DMS79 (cell line): Measurements from ENCODE around the gene SLC9A3.
A peak's percentile ranks its signal among the peaks of the same experiment; 100 is the strongest.

Experiments used
- DNase-seq: peaks from one replicate; lab custom pipeline; 2025; lab: John Stamatoyannopoulos, UW

The SLC9A3 gene

GRCh38 chr5:458547-459353 lies 65.5 kb downstream of the SLC9A3 start:
- no peak for DNase-seq

GRCh38 chr5:457195-457961 lies 66.9 kb downstream of the SLC9A3 start:
- no peak for DNase-seq

GRCh38 chr5:456351-457194 lies 67.7 kb downstream of the SLC9A3 start:
- DNase-seq = no peak

- no peak for DNase-seq
Measured at GRCh38 chr5:455806-456205, 68.4 kb downstream of the SLC9A3 start.

GRCh38 chr5:454936-455335 lies 69.3 kb downstream of the SLC9A3 start:
- no peak for DNase-seq

GRCh38 chr5:453725-454481 lies 70.3 kb downstream of the SLC9A3 start:
- DNase-seq = no peak

- DNase-seq = no peak
Measured at GRCh38 chr5:452978-453710, 71.1 kb downstream of the SLC9A3 start.

- no peak for DNase-seq
Measured at GRCh38 chr5:451587-452458, 72.4 kb downstream of the SLC9A3 start.

- no peak for DNase-seq
Measured at GRCh38 chr5:449151-449550, 75.1 kb downstream of the SLC9A3 start.

- DNase-seq = no peak
Measured at GRCh38 chr5:448766-449090, 75.5 kb downstream of the SLC9A3 start.

- no peak for DNase-seq
Measured at GRCh38 chr5:448061-448765, 76.0 kb downstream of the SLC9A3 start.

- DNase-seq = no peak
Measured at GRCh38 chr5:447501-447900, 76.7 kb downstream of the SLC9A3 start.

GRCh38 chr5:446883-447263 lies 77.4 kb downstream of the SLC9A3 start:
- no peak for DNase-seq

GRCh38 chr5:446066-446882 lies 78.0 kb downstream of the SLC9A3 start:
- DNase-seq = no peak

GRCh38 chr5:445591-445990 lies 78.7 kb downstream of the SLC9A3 start:
- no peak for DNase-seq

- no peak for DNase-seq
Measured at GRCh38 chr5:444226-444625, 80.0 kb downstream of the SLC9A3 start.

- DNase-seq = peak; percentile 40
Measured at GRCh38 chr5:443239-444151, 80.8 kb downstream of the SLC9A3 start.
